GM18861 (cell line): ENCODE measurements around the gene CHST11.
A peak's percentile ranks its signal among the peaks of the same experiment; 100 is the strongest.

Experiments
- ATAC-seq: cut with Tn5 transposase; IDR thresholded peaks from one replicate; pipeline ENCODE4 v1.9.1; 2021; ENCODE audit not compliant: unreplicated experiment

The CHST11 gene

GRCh38 chr12:104689635-104690034, 232.9 kb downstream of the CHST11 start:
- ATAC-seq = no peak

DNA sequence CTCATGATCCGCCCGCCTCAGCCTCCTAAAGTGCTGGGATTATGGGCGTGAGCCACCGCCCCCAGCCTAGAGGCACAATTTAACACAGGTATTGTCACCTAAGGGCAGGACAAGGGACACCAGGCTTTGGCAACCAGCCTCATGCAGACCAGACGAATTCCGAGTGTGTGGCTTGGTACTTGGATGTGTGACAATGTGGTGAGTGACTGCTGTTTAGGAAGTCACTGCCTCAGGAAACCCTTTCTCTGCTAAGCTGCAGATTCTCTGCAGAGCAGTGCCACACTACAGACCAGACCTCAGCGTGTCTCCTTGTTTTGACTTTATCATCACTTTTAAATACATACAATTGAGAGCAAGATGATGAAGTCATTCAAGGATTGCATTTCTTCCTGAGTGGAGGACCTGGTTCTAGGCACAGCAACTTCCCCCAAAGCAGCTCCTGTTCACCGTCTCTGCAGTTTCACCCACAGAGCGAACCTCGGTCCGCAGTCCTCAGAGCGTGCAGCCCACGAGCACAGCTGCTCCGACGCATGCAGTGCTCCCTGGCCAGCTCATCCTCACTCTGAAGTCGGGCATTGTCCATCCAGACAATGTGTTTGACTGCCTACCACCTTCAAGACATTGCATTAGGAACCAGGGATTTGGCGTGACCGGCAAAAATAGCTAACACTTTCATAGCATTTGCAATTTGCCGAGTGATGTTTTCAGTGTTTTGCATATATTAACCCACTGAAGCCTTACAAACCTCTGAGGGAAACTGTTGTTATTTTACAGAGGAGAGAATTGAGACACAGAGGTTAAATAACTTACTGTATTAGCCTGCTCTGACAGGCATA, 235.2 kb downstream of the CHST11 start:
- ATAC-seq = peak; percentile 40

DNA sequence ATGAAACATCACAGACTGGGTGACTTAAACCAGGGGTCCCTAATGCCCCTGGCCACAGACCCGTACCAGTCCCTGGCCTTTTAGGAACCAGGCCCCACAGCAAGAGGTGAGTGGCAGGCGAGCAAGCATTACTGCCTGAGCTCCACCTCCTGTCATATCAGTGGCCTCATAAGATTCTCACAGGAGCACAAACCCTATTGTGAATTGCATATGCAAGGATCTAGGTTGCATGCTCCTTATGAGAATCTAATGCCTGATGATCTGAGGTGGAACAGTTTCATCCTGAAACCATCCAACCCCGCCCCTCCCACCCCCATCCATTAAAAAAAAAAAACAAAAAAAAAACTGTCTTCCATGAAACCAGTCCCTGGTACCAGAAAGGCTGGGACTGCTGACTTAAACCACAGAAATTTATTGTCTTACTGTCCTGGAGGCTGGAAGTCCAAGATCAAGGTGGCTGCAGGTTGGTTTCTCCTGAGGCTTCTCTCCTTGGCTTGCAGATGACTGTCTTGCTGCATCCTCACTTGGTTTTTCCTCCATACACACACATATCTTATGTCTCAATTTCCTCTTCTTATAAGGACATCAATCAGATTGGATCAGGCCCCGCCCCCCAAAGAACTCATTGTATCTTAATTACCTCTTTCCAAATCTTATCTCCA, 235.9 kb downstream of the CHST11 start:
- no peak for ATAC-seq

DNA sequence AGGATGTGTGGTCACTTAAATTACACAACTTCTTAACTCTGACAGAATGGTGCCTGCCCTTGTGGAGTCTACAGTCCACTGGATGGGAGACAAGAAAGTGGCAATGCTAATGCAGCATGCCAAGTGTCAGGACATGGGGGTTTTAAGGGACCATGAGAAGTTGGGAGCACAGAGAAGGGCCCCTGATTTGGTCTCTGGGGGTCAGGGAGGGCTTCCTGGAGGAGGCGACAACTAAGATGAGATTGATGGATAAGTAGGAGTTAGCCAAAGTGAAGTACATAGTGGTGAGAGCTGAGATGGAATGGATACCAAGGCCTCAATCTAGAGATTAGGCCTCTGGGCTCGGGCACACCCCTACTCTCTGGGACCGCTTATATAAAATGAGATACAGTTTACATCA, 236.7 kb downstream of the CHST11 start:
- ATAC-seq = no peak

- ATAC-seq = no peak
These were observed 237.4 kb downstream of the CHST11 start for GRCh38 chr12:104694161-104694560.

GRCh38 chr12:104694711-104695110, 238.0 kb downstream of the CHST11 start:
- ATAC-seq = no peak

DNA sequence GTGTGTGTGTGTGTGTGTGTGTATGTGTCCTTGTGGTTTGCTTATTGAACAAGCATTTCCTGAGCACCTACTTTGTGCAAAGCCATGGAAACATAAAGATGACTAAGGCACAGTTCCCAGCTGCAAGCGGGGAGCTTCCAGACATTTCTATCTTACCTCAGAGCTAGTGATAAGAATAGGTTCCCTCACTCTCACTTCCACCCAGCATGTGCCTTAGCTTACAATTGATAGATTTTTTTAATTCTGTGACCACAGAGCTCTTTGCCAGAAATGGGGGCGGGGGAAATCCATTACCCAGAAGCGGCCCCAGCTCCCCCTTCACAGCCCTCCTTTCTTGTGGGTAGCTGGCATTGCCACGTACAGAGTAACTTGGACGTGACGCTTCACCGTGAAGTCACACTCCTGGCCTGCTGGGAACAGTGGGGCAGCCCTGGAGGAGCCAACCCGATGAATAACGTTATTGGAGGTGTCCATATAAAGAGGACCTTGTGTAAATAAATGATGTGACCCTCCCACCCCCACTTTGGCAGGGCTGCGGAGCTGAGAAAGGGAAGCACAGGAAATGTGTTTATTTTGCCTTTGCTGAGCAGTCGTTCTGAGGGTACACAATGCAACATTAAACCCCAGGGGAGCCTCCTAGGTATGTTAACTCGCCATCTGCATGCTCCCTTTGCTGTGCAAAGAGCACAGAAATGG, 238.9 kb downstream of the CHST11 start:
- peak; percentile 34 for ATAC-seq

DNA sequence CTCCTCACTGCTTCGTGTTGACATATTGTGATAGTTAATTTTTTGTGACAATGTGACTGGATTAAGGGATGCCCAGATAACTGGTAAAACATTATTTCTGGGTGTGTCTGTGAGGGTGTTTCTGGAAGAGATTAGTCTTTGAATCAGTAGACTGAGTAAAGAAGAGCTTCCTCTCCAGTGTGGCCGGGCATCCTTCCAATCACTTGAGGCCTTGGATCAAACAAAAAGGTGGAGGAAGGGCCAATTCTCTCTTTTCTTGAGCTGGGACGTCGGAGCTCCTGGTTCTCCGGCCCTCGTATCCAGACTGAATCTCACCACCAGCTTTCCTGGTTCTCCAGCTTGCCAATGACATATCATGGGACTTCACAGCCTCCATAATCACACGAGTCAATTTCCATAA, 240.4 kb downstream of the CHST11 start:
- ATAC-seq = no peak

DNA sequence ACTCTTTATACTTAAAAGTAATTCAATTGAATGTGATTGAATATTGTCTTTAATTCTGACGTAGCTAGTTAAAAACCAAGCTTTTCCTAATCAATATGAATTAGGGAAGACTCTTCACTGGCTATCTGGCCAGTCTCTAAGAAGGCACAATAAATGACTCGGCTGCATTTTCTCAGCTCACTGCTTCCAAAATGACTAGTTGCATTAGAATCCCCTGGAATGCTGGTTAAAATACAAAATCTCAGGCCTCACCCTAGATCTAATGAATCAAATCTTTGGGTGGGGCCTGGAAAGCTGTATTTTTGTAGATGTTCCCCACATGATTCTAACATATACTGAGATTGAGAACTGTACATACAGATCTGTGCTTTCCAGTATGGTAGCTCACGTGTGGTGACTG, 242.1 kb downstream of the CHST11 start:
- ATAC-seq = no peak

GRCh38 chr12:104699489-104700190, 242.9 kb downstream of the CHST11 start:
- peak; percentile 47 for ATAC-seq

GRCh38 chr12:104700324-104700723, 243.6 kb downstream of the CHST11 start:
- ATAC-seq = no peak

DNA sequence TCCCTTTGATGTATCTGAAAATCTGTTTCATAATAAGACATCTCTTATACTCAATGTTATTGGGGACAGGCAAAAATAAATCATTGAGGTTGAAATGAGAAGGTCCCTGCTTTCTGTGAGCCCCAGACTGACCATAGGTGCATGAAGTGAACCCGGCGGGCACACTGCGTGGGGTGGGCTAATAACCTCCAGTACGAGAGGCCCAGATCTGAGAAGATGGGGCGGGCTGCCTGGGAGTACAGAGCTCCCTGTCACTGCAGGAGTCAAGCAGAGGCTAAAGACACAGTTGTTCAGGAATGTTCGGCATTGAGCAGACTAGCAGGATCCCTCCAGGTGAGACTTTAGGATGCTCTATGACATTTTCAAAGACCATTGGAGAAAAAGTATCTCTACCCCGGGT, 244.6 kb downstream of the CHST11 start:
- no peak for ATAC-seq

GRCh38 chr12:104701756-104702155, 245.0 kb downstream of the CHST11 start:
- ATAC-seq = no peak

GRCh38 chr12:104702565-104703139, 245.9 kb downstream of the CHST11 start:
- no peak for ATAC-seq

- no peak for ATAC-seq
These were observed 246.6 kb downstream of the CHST11 start for GRCh38 chr12:104703372-104703771.

GRCh38 chr12:104704224-104704779, 247.6 kb downstream of the CHST11 start:
- no peak for ATAC-seq

- ATAC-seq = no peak
These were observed 250.4 kb downstream of the CHST11 start for GRCh38 chr12:104707194-104707593.

GRCh38 chr12:104707794-104708558, 251.2 kb downstream of the CHST11 start:
- ATAC-seq = no peak

DNA sequence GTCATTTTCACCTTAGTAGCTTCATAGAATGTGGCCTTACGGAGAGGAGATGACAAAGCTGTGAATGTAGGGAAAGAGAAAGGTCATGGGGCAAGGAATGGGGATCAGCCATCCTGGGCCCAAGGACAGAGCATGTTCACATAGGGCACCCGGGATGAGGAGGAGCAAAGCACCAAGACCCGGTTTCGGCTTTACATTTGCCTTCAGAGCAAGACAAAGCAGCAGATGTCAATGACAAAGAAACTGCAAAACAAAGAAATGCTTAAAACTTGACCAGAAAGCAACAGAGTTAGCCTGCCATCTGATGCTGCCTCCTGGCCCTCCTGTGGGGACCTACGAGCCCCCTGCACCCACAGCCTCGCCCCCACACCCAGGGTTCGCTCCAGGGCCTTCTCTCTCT, 252.1 kb downstream of the CHST11 start:
- no peak for ATAC-seq
